ENCODE results near the gene C9orf50.

Gene C9orf50

DNA sequence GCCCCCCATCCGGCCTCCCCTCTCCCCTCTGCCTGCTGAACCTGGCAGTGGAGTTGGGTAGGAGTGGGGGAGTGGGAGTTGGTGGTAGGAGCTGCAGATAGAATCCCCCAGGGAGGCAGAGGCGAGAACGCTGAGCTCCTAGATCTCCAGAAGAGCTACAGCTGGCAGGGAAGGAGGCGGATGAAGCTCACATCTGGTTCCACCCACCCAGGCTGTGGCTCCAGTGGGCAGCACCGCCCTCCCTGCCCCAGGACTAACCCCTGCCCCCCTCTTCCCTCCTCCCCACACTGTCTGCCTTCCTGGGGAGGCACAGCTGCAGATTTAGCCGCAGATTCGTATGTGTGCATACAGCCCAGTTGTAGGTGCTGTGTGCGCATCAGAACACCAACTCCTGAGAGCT lies 34.2 kb downstream of the C9orf50 start:
- DNase-seq, result peak; percentile 42

GRCh38 chr9:129586245-129586644 lies 34.7 kb downstream of the C9orf50 start:
- peak; percentile 15 for DNase-seq

DNA sequence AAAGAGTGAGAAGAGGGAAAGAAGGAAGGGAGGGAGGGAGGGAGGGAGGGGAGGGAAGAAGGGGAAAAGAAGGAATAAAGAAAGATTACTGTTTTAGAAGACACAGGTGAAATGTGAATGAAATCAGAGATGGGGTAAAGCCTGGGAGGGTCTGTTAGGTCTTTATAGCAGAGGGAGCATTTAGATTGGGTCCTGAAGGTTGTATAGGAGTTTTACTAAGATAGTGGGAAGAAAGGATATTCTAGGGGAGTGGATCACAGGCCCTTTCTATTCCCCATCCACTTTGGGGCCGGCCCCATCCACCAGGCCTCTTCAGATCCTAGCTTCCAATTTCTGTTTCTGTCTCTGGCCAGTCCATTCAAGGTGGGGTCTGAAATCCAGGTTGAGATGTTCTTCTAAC lies 35.5 kb downstream of the C9orf50 start:
- no peak for DNase-seq

GRCh38 chr9:129584136-129584535 lies 36.8 kb downstream of the C9orf50 start:
- peak; percentile 82 for DNase-seq

DNA sequence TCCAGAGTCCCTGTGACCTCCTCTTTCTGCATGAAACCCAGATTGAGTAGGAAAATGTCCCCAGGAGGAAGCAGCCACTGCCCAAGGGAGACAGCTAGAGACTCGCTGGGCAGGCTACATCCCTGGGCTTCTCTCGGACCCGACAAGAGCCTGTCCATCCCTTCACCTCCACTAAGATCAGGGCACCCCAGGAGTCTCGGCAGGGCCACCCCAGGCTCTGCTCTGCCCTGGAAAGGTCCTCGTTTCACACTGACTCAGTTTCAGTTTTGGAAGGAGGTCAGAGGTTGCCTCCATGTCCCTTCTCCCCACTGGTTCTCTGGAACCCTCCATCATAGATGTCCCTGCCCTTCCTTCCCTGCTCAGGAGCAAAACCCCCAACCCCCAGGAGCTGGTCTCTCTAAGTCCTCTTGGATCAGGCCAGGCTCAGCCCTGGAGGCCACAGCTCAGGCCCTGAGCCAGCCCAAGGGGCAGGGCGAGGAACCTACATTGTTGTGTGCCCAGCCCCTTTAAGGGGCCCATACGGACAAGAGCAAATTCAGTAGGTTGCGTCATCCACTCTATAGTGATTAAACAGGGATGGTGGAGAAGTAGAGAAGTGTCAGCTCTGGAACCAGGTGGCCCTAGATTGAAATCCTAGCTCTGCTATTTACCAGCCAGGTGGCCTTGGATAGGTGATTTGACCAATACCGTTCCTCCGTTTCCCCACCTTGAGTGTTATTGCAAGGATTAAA lies 37.4 kb downstream of the C9orf50 start:
- DNase-seq, result no peak

GRCh38 chr9:129582855-129583254 lies 38.0 kb downstream of the C9orf50 start:
- DNase-seq, result peak; percentile 23

DNA sequence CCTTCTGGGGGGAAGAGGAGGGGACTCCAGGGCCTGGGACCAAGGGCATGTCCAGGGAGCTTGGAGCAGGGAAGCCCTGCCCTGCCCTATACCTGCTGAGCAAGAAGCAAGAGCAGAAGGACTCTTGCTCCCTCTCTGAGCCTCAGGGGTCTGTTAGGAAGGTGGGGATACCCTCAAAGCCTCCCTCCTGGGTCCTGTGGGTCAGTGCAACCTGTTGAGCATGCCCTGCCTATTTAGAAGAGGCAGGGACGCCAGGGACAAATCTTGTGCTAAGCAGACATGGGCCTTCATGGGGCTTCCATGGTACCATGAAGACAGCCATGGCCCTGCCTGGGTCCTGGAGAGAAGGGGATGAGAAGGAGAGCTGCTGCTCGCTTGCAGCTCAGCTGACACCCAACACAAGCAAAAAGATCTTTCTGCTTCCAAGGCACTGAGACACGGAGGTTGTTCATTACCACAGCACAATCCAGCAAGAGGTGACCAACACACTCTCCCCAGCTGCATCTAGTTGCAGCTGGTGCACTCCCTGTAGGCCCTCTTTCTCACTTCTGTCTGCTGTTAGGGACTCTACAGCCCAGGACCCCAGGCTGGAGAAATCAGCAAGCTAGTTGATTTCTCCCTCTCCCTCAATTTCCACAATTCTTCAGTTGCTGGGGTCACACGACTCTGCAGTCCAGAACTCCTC lies 39.3 kb downstream of the C9orf50 start:
- no peak for DNase-seq

DNA sequence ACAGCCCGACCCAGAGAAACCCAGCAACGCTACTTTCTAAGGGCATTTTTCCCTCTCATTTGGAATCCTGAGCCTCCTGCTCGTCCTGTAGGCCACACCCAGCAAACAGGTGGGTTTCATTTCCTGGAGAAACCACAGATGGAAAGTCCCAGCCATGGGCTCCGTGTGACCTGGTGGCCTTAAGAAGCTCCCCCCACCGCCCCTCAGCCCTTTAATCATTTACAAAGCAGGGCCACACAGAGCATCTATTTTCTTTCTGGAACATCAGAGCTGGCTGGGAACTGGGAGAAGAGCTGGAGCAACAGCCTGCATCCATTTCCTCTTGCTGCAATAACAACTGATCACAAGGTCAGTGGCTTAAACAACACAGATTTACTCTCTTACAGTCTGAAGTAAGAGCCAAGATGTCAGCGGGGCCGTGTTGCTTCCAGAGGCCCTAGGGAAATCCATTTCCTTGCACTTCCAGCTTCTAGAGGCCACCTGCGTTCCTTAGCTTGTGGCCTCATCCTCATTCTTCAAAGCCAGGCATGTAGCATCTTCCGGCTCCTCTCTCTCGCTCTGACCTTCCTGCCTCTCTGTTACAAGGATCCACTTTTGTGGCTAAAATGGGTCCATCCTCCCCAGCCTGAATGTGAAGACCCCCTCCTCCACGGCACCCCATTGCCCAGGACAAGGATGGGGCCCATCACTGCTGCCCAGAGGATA lies 40.5 kb downstream of the C9orf50 start:
- peak; percentile 52 for DNase-seq

- no peak for DNase-seq
These were observed 41.6 kb downstream of the C9orf50 start for GRCh38 chr9:129579294-129579693.

DNA sequence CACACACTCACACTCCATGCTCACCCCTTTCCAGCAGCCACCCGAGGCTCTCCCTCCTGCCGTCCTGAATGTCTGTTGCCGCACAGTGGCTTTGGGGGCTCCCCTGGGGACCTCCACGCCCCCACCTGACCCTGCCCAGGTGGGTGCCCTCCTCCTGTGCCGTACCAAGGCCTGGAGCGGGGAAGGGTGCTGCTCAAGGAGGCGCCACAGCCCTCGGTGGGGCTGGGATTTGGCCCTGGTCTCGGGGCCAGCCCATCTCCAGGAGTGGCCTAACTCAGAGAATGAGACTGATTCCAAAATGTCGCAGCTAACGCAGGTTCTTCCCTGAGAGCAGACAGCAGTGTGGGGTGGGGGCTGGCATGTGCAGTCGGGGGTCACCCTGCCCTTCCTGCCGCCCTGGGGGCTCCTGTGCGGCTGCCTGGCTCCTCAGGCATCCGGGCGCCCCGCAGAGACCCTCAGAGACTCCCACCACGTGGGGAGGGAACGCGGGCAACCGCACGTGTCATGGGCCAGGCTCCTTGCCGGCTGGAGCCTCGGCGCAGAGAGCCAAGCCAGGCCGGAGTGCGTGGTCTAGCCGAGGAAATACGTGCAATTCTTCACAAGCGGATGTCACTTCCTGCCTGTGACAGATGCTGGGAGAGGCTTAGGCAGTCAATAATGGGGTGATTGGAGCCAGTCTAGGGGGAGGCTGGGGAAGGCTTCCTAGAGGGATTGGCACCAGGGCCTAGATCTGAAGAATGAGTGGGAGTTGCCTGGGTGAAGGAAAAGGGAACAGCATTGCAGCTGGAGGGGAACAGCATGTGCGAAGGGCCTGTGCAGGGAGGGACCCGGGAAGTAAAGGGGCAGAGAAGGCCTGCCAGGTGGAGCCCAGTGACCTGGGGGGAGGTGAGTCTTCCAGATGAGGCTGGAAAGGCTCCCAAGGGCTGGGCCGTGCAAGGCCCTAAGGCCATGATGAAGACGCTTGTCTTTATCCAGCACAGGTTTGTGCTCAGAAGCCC lies 44.1 kb downstream of the C9orf50 start:
- DNase-seq, result no peak

DNA sequence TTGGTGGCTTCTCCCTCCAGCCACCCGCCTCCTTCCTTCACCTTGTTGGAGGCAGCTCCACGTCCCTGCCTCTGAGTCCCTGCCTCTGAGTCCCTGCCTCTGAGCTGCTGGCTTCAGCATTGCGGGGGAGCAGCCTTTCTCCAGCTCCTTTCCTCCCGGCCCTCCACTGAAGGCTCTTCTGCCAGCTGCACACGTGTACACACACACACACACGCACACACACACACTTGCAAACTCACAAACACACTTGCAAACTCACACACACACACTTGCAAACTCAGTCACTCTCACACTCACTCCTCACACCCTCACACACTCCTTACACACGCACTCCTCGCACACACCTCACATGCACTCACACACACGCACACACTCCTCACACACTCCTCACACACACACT lies 45.1 kb downstream of the C9orf50 start:
- DNase-seq, result no peak

DNA sequence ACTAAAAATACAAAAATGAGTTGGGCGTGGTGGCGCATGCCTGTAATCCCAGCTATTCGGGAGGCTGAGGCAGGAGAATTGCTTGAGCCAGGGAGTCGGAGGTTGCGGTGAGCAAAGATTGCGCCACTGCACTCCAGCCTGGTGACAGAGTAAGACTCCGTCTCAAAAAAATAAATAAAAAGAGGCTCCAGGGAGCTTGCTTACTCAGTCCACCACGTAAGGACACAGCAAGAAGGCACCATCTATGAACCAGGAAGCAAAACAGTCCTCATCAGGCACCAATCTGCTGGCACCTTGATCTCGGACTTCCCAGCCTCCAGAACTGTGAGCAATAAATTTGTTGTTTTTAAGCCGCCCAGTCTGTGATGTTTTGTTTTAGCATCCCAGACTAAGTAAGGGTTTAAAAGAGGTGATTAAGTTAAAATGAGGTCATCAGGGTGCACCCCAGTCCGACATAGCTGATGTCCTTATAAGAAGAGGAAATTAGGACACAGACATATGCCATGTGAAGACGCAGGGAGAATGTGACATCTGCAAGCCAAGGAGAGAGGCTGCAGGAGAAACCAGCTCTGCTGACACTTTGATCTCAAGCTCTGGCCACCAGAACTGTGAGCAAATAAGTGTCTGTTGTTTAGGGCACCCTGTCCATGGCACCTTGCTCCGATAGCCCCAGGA lies 45.9 kb downstream of the C9orf50 start:
- DNase-seq, result no peak

DNA sequence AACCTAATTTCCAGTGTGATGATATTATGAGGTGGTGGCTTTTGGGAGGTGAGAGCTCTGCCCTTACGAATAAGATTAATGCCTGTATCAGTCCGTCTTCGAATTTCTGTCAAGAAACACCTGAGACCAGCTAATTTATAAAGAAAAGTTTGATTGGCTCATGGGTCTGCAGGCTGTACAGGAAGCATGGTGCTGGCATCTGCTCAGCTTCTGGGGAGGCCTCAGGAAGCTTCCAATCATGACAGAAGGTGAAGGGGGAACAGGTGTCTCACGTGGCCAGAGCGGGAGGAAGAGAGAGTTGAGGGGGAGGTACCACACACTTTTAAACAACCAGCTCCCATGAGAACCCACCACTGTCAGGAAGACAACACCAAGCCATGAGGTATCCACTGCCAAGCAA lies 46.9 kb downstream of the C9orf50 start:
- no peak for DNase-seq

DNA sequence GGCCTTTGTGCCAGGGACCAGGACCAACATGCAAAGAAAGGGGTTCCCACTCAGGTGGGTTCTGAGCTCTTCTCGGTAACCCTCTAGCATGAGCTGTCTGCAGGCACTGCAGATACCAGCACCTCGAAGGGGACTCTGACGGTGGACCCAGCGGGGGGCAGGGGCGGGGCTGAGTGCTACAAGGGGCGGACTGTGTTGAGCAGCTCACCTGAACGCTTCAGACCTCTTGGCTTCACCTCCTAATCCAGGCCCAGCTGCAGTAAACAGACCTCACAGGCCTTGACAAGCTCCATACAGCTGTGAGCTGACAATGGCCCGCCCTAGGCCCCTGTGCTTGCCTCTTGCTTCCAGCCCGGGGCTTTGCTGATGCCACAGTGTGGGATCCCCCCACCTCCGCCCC lies 48.4 kb downstream of the C9orf50 start:
- DNase-seq, result no peak

- no peak for DNase-seq
These were observed 48.9 kb downstream of the C9orf50 start for GRCh38 chr9:129572052-129572425.

DNA sequence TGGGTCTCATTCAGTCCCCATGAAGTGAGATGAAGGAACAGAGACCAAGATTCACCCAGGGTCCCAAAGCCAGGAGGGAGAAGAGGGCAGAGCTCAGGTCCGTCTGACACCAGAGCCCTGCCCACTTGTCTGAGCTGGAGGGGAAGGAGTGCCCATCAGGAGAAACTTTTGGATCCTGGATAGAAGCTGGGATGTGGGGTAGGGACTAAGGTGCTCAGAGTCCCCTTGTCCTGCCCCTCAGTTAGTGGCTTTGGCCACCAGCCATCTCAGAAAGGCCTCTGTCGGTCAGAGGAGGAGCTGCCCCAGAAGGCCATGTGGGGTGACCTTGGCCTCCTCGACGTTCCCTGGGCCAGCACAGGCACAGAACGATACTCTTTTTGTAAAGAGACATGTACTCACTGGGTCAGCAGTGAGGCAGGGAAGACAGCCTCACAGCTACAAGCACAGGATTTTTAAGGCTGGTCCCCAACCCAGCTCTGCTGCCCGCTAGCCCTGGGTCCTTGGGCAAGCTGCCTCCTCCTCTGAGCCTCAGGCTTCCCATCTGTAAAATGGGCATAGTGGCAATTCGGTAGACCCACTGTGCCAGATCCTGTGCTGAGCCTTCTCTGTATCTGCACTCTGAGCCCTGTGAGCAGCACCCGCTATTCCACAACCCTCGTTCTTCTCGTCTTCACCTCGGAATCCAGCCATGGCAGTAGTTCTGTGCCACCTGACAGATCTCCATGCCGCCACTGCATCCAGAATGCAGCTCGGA lies 49.4 kb downstream of the C9orf50 start:
- no peak for DNase-seq

DNA sequence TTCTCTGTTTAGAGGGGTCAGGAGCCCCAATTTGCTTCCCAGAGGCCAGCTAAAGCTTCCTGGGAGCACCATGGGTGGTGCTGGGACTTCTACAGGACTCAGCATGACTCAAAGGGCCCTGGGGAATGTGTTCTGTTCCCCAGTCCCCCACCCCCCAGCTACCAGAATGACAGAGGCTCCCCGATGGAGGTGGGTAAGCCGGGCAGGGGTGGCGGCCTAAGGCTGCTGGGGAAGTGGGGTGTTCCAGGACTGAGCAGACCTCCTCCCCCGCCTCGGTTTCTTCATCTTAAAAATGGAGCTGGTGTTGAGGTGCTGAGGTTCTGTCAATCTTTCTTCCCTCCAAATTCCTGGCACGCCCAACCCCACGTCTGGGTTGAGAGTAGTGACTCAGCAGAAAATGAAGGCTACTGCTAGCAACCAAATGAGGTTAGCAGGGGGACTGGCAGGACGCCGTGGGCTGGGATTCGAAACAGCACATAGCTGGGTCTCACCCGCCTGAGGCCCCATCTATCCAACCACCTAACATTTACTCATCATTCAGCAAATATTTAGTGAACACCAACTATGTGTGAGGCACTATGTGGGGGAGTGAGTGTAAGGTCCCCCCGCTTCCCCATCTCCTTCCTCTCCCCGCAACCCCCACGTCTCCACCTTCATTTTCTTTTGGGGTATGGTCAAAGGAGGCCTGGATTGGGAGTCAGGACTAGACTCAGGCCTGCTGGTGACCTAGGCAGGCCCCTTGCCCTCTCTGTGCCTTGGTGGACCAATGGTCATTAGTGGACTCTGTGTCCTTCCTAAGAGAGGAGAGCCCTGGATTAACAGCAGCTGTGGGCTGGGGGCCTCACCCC lies 50.2 kb downstream of the C9orf50 start:
- no peak for DNase-seq

- no peak for DNase-seq
These were observed 51.1 kb downstream of the C9orf50 start for GRCh38 chr9:129569502-129570449.

Measured in CD4-positive, alpha-beta T cell treated with Interleukin-21 for 1 hour (primary cell).